HG03565 (cell line): ENCODE data around the gene CPSF7.

Source experiments
- ATAC-seq: cut with Tn5 transposase; IDR thresholded peaks from one replicate; pipeline ENCODE4 v1.9.1; 2021; ENCODE audit warnings: mild to moderate bottlenecking, moderate library complexity; ENCODE audit not compliant: unreplicated experiment

Gene CPSF7

GRCh38 chr11:61357894-61358239 lies 71.9 kb downstream of the CPSF7 start:
- no peak for ATAC-seq

GRCh38 chr11:61357233-61357893 lies 72.4 kb downstream of the CPSF7 start:
- peak; percentile 28 for ATAC-seq

GRCh38 chr11:61356706-61357105 lies 73.1 kb downstream of the CPSF7 start:
- no peak for ATAC-seq

GRCh38 chr11:61354208-61354607 lies 75.6 kb downstream of the CPSF7 start:
- ATAC-seq = no peak

- ATAC-seq = no peak
Observed at GRCh38 chr11:61353131-61354067, 76.4 kb downstream of the CPSF7 start.
